CMK (cell line): ENCODE data around the gene GATD1.

Experiments used
- DNase-seq: peaks from one replicate; pipeline ENCODE4 v3.0.0-alpha.2; 2010; ENCODE audit warnings: low read depth

Gene GATD1

DNA sequence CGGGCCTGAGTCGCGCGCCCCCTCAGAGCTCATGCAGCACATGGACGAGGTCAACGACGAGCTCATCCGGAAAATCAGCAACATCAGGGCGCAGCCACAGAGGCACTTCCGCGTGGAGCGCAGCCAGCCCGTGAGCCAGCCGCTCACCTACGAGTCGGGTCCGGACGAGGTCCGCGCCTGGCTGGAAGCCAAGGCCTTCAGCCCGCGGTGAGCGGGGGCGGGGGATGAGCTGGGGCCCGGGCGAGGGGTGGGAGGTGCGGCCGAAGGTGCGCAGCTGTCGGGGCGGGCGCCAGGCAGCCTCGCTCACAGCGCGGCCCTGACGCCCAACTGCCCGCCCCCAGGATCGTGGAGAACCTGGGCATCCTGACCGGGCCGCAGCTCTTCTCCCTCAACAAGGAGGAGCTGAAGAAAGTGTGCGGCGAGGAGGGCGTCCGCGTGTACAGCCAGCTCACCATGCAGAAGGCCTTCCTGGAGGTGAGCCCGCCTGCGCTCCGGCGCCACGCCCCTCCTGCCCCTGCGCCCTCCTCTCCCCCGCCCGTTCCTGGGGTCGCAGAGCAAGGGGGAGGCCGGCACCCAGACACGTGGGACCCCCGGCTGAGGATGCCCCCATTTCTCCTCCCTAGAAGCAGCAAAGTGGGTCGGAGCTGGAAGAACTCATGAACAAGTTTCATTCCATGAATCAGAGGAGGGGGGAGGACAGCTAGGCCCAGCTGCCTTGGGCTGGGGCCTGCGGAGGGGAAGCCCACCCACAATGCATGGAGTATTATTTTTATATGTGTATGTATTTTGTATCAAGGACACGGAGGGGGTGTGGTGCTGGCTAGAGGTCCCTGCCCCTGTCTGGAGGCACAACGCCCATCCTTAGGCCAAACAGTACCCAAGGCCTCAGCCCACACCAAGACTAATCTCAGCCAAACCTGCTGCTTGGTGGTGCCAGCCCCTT lies 50.7 kb downstream of the GATD1 start:
- no peak for DNase-seq

DNA sequence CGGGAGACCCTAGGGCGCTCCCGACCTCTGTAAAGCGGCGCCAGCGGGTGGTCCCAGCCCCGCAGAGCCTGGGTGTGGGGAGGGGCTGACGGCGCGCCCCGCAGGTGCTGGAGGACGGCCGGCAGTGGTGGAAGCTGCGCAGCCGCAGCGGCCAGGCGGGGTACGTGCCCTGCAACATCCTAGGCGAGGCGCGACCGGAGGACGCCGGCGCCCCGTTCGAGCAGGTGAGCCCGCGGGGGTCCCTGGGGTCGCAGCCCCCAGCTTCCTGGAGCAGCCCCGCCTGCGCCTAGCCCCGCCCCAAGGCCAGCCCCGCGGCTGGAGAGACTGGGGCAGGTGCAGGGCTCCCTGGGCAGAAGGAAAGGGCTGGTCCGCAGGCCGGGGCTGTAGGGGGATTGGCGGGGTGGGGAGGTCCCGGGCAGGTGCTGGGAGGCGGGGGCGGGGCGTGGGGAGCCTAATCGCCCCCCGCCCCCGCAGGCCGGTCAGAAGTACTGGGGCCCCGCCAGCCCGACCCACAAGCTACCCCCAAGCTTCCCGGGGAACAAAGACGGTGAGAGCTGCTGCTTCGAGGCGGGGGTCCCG lies 51.6 kb downstream of the GATD1 start:
- DNase-seq, result no peak

DNA sequence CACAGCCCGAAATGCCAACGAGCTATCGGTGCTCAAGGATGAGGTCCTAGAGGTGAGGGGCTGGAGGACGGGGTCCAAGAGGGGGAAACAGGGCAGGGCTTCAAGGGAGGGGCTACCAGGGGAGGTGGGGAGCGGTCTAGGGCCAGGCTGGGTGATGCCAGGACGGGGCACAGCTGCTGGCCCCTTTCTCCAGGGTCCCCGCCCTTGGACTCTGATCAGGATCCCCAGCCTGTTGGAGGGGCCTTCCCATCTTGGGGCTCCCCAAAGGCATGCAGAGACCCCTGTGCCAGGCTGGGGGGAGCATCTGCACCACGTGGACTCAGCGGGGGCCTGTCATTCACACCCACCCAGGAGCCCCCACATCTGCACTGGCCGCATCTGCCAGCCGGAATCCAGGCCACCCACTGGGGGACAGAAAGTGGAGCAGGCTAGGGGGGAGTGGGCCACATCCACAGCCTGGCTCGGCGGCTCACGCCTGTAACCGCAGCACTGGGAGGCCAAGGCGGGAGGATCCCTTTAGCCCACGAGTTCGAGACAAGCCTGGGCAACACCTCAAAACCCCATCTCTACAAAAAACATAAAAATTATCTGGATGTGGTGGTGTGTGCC lies 52.4 kb downstream of the GATD1 start:
- DNase-seq, result no peak

DNA sequence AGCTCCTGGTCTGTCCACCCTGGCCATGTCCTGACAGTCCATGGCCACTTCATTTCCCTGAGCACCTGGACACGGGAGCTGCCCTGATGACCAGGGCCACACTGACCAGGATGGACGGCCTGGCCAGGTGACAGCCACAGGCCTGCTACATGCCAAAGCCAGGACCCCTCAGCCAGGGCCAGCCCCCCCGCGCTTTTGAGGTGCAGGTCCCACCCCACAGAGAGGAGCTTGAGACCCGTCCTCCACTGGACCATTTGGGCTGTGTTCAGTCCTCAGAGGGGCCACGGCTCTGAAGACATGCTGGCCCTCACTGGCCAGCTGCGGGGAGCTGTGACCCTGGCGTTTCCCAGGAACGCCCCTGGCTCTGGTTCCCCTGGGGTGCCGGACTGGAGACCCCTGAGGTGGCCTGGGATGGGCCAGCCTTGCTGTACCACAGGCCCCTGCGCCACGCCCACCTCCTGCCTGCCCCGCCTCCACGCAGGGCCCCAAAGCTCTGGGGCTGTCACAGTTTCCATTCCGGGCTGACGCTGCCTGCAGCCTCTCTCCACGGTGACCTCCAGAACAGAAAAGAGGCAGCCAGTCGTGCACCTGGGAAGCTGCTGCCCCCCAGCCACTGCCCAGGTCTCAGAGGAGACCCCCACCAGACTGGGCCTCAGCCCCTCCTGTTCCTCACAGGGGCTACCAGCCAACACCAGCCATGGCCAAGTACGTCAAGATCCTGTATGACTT lies 53.1 kb downstream of the GATD1 start:
- no peak for DNase-seq

DNA sequence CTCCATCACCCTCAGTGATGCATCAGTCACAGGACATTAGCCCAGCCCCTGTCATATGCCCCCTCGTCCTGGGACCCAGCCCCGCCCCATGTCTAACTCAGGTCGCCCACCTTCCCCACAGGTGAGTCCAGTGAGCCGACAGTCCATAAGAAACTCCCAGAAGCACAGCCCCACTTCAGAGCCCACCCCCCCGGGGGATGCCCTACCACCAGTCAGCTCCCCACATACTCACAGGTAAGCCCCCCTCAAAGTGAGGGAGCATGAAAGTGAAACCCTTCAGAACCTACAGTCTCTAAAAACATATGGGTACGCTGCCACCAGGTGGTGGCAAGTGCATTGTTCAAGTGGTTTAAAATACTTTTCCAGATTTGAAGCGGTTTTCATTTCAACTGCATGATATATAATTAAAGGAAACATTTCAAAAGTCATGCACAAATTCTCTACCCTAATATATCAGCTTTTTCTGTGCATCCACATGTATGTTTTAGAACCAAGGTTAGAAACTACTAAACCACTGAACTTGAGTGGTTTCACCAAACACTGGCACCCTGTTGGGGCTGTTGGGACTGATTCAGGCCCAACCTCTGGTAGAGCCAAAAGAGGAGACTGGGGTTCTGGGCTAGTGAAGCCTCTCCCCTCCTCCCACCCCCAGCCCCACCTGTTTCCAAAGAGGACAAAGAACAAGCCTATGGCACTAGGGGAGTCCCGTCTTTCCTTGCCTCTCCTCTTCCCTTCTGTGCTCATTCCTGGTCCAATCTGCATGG lies 54.0 kb downstream of the GATD1 start:
- DNase-seq, result no peak

DNA sequence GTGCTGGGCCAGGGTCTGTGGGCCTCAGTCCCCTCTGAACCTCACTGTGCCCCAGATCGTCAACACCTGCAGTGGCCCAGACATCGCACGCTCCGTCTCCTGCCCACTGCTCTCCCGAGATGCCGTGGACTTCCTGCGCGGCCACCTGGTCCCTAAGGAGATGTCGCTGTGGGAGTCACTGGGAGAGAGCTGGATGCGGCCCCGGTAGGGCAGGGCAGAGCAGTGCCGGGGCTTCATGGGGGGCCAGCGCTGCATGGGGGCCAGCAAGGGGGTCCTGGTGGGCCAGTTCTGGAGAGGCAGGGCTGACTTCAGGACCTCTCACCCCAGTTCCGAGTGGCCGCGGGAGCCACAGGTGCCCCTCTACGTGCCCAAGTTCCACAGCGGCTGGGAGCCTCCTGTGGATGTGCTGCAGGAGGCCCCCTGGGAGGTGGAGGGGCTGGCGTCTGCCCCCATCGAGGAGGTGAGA lies 54.9 kb downstream of the GATD1 start:
- no peak for DNase-seq

DNA sequence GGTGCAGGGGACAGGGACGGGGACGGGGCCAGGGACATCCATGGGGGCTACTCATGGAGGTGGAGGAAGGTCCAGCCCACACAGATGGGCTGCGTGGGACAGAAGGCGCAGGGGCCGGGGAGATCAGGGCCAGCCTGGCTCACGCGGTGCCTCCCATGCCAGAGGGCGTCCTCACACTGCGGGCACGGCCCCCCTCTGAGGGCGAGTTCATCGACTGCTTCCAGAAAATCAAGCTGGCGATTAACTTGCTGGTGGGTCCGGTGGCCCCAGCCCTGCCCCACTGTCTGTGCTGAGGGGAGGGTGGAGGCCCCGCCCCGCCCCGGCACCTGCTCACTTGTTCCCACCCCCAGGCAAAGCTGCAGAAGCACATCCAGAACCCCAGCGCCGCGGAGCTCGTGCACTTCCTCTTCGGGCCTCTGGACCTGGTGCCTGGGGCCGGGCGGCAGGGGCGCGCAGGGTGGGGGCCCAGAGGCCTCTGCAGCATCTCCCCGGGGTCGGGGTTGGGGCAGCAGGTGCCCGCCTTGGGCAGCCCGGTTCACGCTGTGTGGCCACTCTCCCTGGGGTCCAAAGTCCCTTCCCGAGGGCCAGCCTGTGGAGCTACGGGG lies 55.4 kb downstream of the GATD1 start:
- no peak for DNase-seq

DNA sequence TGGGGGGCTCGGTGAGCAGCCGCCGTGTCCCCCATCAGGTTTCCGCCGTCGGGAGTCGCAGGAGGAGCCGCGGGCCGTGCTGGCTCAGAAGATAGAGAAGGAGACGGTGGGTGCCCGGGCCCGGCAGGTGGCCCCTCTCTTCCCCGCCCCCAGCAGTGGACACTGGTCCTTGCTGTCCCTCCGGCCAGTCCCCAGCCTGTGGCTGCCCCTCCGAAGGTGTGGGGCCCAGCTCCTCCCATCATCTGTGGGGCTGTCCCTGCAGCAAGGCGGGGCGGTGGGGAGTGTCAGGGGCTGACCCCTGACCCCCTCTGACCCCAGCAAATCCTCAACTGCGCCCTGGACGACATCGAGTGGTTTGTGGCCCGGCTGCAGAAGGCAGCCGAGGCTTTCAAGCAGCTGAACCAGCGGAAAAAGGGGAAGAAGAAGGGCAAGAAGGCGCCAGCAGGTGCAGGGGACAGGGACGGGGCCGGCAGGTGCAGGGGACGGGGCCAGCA lies 56.0 kb downstream of the GATD1 start:
- no peak for DNase-seq

DNA sequence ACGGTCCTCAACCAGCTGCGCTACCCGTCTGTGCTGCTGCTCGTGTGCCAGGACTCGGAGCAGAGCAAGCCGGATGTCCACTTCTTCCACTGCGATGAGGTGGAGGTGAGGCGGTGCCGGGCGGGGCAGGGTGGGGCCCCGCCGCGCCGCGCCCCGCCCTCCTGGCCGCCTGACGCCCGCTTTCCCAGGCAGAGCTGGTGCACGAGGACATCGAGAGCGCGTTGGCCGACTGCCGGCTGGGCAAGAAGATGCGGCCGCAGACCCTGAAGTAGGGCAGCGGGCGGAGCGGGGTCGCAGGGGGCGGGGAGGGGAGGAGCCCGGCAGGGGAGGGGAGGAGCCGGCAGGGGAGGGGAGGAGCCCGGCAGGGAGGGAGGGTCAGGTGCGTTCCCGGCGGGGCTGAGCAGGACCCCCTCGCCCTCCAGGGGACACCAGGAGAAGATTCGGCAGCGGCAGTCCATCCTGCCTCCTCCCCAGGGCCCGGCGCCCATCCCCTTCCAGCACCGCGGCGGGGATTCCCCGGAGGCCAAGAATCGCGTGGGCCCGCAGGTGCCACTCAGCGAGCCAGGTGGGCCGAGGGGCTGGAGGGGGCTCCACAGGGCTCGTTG lies 56.5 kb downstream of the GATD1 start:
- DNase-seq, result no peak

DNA sequence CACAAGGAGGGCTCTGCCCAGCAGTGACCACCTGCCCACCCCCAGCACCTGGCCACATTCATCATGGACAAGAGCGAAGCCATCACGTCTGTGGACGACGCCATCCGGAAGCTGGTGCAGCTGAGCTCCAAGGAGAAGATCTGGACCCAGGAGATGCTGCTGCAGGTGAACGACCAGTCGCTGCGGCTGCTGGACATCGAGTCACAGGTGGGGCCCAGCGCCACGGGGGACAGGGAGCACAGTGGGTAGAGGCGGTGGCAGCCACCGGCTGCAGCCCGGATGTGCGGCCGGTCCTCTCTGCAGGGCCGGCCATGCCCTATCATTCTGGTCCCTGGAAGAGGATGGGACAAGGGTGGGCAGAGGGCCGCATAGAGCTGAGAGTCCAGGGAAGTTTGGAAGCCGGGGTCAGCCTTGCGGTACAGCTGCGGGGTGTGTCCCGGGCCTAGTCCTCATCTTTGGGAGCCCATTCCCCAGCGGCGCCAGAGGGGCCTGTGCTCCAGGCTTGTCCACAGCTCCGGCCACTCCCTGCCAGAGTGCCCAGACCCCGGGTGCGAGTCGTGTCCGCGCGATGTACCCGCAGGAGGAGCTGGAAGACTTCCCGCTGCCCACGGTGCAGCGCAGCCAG lies 57.2 kb downstream of the GATD1 start:
- no peak for DNase-seq

DNA sequence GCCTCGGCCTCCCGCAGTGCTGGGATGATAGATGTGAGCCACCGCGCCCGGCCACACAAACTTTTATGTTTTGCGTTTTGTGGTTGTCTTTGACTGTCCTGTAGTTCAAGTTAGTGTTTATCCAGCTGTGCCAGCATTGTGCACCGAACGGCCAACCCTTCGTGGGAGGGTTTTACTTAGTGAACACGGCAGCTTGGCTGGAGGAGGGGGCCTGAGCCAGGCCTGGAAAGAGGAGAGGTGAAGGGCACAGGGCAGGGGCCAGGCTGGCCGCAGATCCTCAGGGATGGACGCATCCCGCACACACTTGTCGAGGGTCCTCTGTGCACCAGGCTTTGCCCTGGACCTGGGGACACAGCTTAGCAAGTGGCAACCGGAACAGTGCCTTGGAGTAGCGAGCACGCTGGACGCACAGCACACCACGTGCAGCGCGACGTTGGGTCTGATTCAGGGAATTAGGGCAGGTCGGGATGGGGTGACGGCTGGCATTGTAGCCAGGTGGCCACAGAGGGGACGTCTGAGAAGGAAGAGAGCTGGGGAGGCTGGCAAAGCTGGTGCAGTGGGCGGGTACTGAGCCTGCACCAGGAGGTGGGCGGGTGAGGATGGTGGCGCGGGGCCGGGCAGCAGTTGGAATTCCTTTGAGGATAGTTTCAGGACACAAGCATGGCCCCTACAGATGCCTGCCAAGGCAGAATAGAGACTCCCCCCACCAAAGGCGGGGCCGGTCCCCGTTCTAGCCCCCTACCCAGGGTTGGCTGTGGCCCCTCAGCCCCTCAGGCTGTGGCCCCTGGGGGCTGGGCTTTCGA lies 57.9 kb downstream of the GATD1 start:
- DNase-seq, result no peak
